Limb (tissue), 2 donors: ENCODE measurements around the gene ROBO2.
A peak's percentile ranks its signal among the peaks of the same experiment; 100 is the strongest.

Experiments
- DNase-seq, 2 donors: peaks; one replicate each; pipeline ENCODE4 v3.0.0-alpha.2; 2016; ENCODE audit errors: extremely low spot score in 2 of 2

Gene ROBO2

GRCh38 chr3:77411334-77411733, 371.4 kb downstream of the ROBO2 start:
- DNase-seq, result no peak

DNA sequence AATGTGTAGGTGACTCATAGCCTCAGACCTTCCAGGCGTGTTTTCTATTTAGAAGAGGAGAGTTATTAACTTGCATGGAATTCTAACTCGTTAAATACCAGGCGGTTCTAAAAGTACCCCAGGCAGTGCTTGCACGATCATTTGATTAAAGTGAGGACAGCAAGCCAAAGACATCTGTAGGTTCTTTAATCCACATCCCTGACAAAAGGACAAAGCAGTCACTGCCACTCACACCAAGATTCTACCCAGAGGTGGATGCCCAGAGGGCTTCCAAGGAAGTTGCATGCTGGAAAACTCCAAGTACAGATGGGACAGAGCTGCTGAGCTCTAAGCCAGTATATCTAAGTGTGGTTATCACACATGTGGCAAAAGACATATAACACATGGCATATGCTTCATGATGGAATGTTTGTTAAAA, 372.1 kb downstream of the ROBO2 start:
- DNase-seq, result no peak

DNA sequence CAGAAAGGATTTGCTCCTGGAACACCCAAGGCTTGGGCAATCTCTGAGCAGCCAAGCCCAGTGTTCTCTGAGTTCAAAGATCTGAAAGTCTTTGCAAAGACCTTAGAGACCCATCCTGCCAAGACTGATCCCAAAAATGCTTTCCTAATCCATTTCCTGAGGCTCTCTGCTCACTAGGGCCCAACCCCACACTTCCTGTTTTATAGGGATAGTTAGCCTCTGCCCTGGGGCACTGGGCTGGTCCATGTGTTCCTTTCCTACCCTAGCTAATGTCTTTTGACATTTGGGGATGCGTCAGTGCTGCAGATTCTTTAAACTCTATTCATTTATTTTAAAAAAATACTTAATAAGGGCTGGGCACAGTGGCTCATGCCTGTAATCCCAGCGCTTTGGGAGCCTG, 372.7 kb downstream of the ROBO2 start:
- DNase-seq, result no peak

DNA sequence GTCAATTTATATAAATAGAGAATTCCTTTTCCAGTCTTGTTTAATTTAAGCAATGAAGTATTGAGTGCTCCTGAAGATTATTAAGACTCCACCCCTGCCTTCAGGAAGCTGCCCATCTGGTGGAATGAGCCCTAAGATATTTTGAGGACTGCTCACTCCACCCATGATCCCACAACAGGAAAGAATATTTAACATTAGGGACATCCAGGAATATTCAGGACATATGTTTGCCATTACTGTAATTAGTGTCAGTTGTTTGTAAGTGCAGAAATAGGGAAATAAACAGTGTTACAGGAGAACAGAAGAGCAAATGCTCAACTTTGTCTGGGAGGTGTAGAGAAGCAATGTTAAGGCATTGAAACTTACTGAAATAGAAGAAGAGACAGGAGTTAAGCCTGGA, 375.0 kb downstream of the ROBO2 start:
- no peak for DNase-seq

DNA sequence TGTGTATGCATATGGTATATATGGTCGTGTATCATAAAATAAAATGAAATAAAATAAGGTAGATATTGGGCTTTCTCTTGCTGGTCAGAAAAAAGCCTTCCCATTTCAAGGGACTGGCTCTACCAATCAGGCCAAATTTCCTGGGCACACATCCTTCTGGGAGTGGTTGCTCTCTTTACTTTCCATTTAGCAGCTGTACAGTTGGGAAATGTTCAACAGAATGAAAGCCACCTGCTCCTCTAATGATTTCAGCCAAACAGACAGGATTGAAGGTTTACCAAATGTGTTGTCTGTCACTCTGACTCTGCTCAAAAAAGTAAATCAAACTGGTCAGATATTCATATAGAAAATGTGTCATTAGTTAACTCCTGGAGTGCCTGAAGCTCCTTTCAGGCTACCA, 380.4 kb downstream of the ROBO2 start:
- no peak for DNase-seq

GRCh38 chr3:77421916-77422315, 382.0 kb downstream of the ROBO2 start:
- no peak for DNase-seq

GRCh38 chr3:77426531-77426930, 386.6 kb downstream of the ROBO2 start:
- no peak for DNase-seq

GRCh38 chr3:77427528-77427927, 387.6 kb downstream of the ROBO2 start:
- DNase-seq, result no peak

- no peak for DNase-seq
Observed at GRCh38 chr3:77436908-77437307, 397.0 kb downstream of the ROBO2 start.

DNA sequence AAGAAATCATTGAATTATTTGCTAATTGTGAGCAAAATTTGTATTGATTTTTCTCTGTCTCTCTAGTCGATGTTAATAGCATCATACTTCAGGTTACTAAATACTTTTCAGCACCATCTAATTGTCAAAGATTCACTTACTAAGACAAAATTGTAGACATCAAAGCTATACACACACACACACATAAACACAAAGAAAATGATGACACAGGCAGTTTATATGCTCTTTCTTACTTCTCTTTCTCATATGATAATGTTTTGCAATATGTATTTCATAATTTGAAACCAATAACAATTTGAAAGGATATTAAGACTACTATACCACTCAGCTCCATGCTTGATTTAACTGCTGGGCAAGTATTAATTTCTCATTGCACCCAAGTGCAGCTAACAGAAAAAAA, 406.2 kb downstream of the ROBO2 start:
- no peak for DNase-seq

DNA sequence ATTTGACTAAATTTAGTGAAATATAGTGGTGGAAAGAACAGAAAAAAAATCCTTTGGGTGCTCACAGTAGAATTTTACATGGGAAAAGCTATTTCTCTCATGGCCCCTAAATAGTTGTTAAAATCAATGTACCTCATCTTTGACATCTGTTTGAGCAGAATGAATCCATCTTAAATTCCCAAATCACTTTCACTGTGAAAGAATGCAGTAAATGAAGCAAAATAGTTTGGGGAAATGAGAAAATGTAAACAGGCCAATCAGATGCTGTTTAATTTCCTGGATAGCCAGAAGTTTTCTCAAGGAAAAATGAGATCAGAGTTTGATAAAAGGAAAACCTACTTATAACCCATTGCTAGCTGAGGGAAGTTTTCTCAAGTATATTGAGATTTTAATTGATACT, 406.9 kb downstream of the ROBO2 start:
- no peak for DNase-seq

GRCh38 chr3:77449459-77450350, 409.8 kb downstream of the ROBO2 start:
- no peak for DNase-seq

- no peak for DNase-seq
Observed at GRCh38 chr3:77456431-77456830, 416.5 kb downstream of the ROBO2 start.

DNA sequence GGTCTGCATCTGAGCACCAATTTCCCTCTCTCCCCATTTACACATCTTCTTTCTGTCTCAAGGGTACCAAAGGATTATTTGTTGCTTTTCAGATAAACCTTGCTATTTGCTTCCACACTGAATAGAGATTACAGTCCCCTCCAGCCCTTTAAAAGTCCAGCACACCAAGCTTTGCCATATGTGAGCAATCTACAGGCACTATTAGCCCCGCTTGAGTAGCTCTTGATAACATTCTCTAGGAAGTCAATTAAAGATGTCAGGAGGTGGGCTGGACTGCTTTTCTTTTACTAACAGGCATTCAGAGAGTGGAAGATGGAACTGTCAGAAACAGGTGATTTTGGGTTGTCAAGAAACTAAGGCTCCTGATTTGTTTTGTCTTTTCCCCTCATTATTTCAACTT, 417.0 kb downstream of the ROBO2 start:
- DNase-seq, result no peak

GRCh38 chr3:77459926-77460325, 420.0 kb downstream of the ROBO2 start:
- no peak for DNase-seq

DNA sequence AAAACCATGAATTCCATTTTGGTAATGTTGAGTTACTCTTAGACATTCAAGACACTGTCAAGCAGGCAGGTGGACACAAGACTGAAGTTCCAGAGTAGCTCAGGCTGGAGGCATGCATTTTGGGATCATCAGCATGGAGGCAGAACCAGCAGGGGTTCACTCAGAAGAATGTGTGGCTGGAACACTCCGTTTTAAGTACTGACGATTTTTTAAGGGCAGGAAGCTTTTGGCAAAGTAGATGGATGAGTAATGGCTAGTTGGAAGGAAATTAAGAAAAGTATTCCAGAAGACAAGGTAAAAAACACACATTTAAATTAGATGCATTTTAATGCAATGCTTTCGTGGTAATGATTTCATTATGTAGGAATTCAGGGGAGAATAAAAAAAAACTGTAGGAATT, 420.4 kb downstream of the ROBO2 start:
- DNase-seq, result no peak

GRCh38 chr3:77462951-77463350, 423.1 kb downstream of the ROBO2 start:
- DNase-seq, result no peak

DNA sequence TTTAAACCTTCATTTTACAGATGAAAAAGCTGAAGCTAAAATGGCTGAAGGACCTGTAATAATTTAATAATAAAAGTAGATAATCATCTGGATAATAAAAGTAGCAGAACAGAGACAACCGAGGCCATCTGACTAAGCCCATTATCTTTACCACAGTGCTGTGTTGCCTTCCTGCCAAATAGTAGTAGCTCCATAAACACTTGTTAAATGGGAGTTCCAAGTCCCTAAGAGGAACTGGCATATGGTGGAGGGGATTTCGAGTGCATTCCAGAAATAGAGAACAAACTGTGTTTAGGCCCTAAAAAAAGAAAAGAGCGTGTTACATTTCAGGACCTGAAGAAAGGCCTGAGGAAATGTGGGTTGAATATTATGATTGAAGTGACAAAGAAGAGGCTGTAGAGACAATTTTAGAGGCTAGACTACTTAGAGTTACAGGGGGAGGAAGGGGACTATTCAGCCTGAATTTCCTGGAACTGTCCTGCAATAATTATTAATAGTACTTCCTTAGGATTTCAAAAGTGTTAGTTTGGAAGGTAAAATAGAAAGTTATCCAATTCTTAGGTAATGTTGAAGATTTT, 424.3 kb downstream of the ROBO2 start:
- DNase-seq, result no peak

- DNase-seq, result no peak
Observed at GRCh38 chr3:77466562-77467115, 426.7 kb downstream of the ROBO2 start.

GRCh38 chr3:77467702-77468625, 428.1 kb downstream of the ROBO2 start:
- DNase-seq, result peak; percentile 64 to 93

DNA sequence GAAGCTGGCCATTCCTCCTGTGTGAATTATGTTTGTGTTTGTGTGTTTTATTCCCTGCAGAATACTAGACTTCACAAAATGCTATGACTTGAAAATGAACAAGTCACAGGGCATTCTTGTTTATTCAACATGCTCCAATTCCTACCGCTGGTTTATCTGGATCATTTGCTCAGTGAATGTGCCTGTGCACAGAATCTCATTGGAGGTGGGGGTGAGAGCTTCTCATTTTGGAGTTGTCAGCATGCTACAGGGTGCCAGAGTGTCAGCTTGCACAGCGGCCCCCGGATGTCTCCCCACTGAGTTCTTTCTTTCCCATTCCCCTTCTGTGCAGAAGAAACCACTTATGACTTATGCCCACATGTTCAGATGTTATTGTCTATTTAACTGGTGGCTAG, 428.7 kb downstream of the ROBO2 start:
- DNase-seq, result no peak

DNA sequence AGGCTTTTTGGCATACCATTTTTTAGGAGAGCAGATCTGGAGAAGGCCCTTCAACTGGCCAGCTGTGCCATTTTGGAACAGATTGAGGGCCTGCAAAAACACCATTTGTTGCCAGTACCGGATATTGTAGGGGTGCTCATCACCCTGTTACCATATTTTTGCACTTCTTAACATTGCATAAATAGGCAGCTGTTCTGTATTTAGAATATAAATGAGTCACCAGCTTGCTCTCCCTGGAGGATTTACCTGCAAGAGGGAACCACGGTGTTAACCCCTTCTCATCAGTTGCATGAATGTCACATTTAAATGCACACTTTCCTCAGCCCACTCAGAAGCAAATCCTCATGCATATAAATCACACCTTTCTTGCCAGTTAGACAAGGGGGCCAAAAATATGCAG, 435.6 kb downstream of the ROBO2 start:
- DNase-seq, result no peak
